Stomach (tissue), 9 donors: ENCODE results near the gene SWT1. TPM values are rescaled to one million over a fixed set of nuclear protein-coding genes. Genes with fewer than 3 reads are reported as not detected.
A peak's percentile ranks its signal among the peaks of the same experiment; 100 is the strongest.
"Not testable (repeated sequence)": the region's sequence is repeated elsewhere in the genome, so short reads cannot be mapped to it uniquely, and the experiment has no call there.

Experiments used
- DNase-seq, 2 donors: peaks; one replicate each; pipeline versions ENCODE4 v3.0.0 to v3.0.0-alpha.2; 2013 to 2019
- H3K27ac ChIP-seq, 5 donors: fragments of 200-600 bp in 4 of 5; sonication (generic) in 4 of 5; one replicate each; pipeline ENCODE4 v1.5.1; 2013 to 2019; ENCODE audit warnings: mild to moderate bottlenecking in 1 of 5, moderate library complexity in 1 of 5
- H3K27me3 ChIP-seq, 3 donors: fragments of 200-600 bp; sonication (generic); one replicate each; pipeline ENCODE4 v1.5.1; 2017 to 2019; ENCODE audit warnings: mixed run types in 1 of 3
- H3K36me3 ChIP-seq, 4 donors: fragments of 200-600 bp; sonication (generic); 1 replicate in 3 of 4; 2 replicates in 1 of 4; pipeline ENCODE4 v1.5.1; 2016 to 2019
- H3K4me1 ChIP-seq, 4 donors: fragments of 200-600 bp; sonication (generic); one replicate each; pipeline ENCODE4 v1.5.1; 2016 to 2019
- H3K4me3 ChIP-seq, 4 donors: fragments of 200-600 bp; sonication (generic) in 3 of 4; one replicate each; pipeline ENCODE4 v1.5.1; 2016 to 2019; ENCODE audit warnings: mild to moderate bottlenecking in 1 of 4
- H3K9me3 ChIP-seq, 4 donors: fragments of 200-600 bp; sonication (generic); one replicate each; pipeline ENCODE4 v1.5.1; 2016 to 2019
- EP300 ChIP-seq: sonication (generic); formaldehyde crosslinking; IDR thresholded peaks from one replicate; pipeline ENCODE4 v1.6.1; 2017; ENCODE audit warnings: antibody characterized with exemption
- POLR2A ChIP-seq, 4 donors: fragments of 450-650 bp; IDR thresholded peaks; one replicate each; pipeline ENCODE4 v1.6.1; 2016; ENCODE audit warnings: antibody characterized with exemption in 4 of 4, control low read depth in 2 of 4, mild to moderate bottlenecking in 1 of 4, moderate library complexity in 1 of 4
- POLR2AphosphoS5 ChIP-seq, 3 donors: sonication (generic); formaldehyde crosslinking; IDR thresholded peaks; one replicate each; pipeline ENCODE4 v1.6.1; 2016; ENCODE audit warnings: antibody characterized with exemption in 3 of 3
- whole genome bisulfite sequencing, 5 donors: extraction: QIAGEN DNeasy Blood & Tissue Kit in 3 of 5; methylation state at CpG; one replicate each; pipeline versions ENCODE4 v1.1.5 to v1.1.7; 2013 to 2018; 5-methylcytosine and 5-hydroxymethylcytosine counted together
- intact Hi-C: fragments of 100-400 bp; cut with DNase I; formaldehyde crosslinking; loops from one replicate; pipeline ENCODE4 v1.15.1; 2023; ENCODE audit warnings: low total_unique reads
- polyA plus RNA-seq, 3 donors: library from polyadenylated mRNA; stranded (reverse); fragments of 200-250 nt; gene quantifications; one replicate each; pipeline ENCODE4 v1.2.3, GENCODE V29; 2013
- total RNA-seq, 5 donors: library from RNA; depleted of rRNA; stranded (reverse); fragments of >200 nt; gene quantifications; one replicate each; pipeline versions ENCODE4 v1.1.0 to v1.2.3, GENCODE V29; 2014 to 2016
- TF ChIP-seq, protein P1 (sequence below), 7 experiments: fragments of 450-650 bp in 4 of 7; fragments of 200-600 bp in 3 of 7; sonication (generic) in 3 of 7; IDR thresholded peaks; one replicate each; pipeline ENCODE4 v1.5.1; 2016 to 2019; ENCODE audit warnings: antibody characterized with exemption in 7 of 7, control low read depth in 2 of 7, mild to moderate bottlenecking in 1 of 7
- donor health status: healthy with polysubstance abuse.
- donor health status: Bipolar disorder and iron deficiency.
- donor health status: healthy.

SWT1 gene
- total and polyA plus RNA-seq, 8 donors: 2.4 to 35.6 (median 7.3) TPM

DNA sequence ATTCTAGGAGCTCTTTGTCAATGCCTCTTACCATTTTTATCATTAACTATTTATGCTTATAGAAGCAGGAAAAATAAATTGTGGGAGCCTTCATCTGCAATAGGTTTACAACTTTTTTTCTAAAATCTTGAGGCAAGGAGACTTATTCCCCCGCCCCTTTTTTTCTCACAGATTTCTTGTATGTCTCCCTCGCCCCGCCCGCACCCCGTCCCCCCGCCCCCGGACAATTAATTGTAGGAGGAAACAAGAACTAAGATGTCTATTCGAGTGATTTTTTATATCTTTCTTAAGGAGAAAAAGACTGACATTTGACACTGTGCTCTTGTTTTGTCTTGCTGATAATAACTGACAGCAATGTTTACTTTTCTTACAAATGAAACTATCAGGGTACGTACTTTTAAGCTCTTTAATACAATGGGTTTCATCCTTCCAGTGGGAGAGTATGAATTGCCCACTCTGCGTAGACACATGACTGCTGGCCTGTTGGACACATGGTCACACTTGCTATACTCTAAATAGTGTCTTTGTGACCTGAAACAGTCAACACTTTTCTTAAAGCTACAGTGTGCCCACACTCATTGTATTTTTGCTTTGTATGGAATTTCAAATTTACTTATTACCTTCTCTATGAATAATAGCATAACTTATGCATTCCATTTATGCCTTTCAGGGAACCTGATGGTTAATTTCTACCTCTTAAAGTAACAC is 161.6 kb downstream of the SWT1 start:
- peaks cover 16 to 42% (median 28%) of the 10 kb centered on the region in 4 donors for H3K4me1 ChIP-seq
- intact Hi-C loops: no loop called here
- no peaks in the 10 kb centered on the region for H3K27me3 ChIP-seq
- peak overlapping the region in 1 of 4 donors; percentile 95 for H3K4me3 ChIP-seq
- WGBS, 5 donors: 33 to 63% (median 43%) methylated on average over 10 of the region's 10 CpGs
- TF ChIP-seq POLR2A (IDR thresholded peaks at IDR 0.05) (no peak), POLR2AphosphoS5 (IDR thresholded peaks at IDR 0.05) (no peak), EP300 (no peak)
- TF ChIP-seq, protein P1, sequence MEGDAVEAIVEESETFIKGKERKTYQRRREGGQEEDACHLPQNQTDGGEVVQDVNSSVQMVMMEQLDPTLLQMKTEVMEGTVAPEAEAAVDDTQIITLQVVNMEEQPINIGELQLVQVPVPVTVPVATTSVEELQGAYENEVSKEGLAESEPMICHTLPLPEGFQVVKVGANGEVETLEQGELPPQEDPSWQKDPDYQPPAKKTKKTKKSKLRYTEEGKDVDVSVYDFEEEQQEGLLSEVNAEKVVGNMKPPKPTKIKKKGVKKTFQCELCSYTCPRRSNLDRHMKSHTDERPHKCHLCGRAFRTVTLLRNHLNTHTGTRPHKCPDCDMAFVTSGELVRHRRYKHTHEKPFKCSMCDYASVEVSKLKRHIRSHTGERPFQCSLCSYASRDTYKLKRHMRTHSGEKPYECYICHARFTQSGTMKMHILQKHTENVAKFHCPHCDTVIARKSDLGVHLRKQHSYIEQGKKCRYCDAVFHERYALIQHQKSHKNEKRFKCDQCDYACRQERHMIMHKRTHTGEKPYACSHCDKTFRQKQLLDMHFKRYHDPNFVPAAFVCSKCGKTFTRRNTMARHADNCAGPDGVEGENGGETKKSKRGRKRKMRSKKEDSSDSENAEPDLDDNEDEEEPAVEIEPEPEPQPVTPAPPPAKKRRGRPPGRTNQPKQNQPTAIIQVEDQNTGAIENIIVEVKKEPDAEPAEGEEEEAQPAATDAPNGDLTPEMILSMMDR (IDR thresholded peaks at IDR 0.05): no peak
- no peaks in the 10 kb centered on the region for H3K36me3 ChIP-seq
- no peaks in the 10 kb centered on the region for H3K9me3 ChIP-seq
- no peak for DNase-seq
- H3K27ac ChIP-seq: peak overlapping the region in 4 of 5 donors; percentile 97 to 99 (median 98)

- H3K27ac ChIP-seq: peak overlapping the region in 2 of 5 donors; percentile 98 to 99
- 71 to 88% (median 82%) methylated on average over 1 of the region's 1 CpG for WGBS, 5 donors
- intact Hi-C loops: no loop called here
- no peaks in the 10 kb centered on the region for H3K27me3 ChIP-seq
- H3K4me3 ChIP-seq: no peak overlapping the region
- H3K4me1 ChIP-seq: peaks cover 11 to 37% (median 24%) of the 10 kb centered on the region in 4 donors
- H3K9me3 ChIP-seq: no peaks in the 10 kb centered on the region
- no peaks in the 10 kb centered on the region for H3K36me3 ChIP-seq
- no peak for TF ChIP-seq POLR2AphosphoS5 (IDR thresholded peaks at IDR 0.05)
- no peak for TF ChIP-seq POLR2A (IDR thresholded peaks at IDR 0.05)
- no peak for TF ChIP-seq EP300
- TF ChIP-seq, protein P1 (IDR thresholded peaks at IDR 0.05): no peak
- no peak for DNase-seq
Measured at GRCh38 chr1:185319139-185319475, 162.1 kb downstream of the SWT1 start.

DNA sequence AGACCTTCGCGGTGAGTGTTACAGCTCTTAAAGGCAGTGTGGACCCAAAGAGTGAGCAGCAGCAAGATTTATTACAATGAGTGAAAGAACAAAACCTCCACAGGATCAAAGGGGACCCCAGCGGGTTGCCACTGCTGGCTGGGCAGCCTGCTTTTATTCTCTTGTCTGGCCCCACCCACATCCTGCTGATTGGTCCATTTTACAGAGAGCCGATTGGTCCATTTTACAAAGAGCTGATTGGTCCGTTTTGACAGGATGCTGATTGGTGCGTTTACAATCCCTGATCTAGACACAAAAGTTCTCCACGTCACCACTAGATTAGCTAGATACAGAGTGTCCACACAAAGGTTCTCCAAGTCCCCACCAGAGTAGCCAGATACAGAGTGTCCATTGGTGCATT is 164.1 kb downstream of the SWT1 start:
- H3K27me3 ChIP-seq, H3K9me3 ChIP-seq, H3K27ac ChIP-seq, H3K36me3 ChIP-seq, intact Hi-C loops, H3K4me3 ChIP-seq, DNase-seq: not testable (repeated sequence)
- 96 to 99% (median 97%) methylated on average over 7 of the region's 7 CpGs for WGBS, 5 donors
- peaks cover 7 to 19% (median 11%) of the 10 kb centered on the region in 4 donors for H3K4me1 ChIP-seq

DNA sequence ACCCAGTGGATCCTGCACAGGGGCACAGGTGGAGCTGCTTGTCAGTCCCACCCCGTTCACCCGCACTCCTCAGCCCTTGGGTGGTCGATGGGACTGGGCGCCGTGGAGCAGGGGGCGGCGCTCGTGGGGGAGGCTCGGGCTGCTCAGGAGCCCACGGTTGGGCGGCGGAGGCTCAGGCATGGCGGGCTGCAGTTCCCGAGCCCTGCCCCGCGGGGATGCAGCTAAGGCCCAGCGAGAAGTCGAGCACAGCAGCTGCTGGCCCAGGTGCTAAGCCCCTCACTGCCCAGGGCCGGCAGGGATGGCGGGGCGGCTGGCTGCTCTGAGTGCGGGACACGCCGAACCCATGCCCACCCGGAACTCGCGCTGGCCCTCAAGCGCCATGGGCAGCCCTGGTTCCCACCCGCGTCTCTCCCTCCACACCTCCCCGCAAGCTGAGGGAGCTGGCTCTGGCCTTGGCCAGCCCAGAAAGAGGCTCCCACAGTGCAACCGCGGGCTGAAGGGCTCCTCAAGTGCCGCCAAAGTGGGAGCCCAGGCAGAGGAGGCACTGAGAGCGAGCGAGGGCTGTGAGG is 164.8 kb downstream of the SWT1 start:
- H3K4me3 ChIP-seq, H3K36me3 ChIP-seq, H3K9me3 ChIP-seq, intact Hi-C loops, H3K27ac ChIP-seq, DNase-seq, H3K27me3 ChIP-seq: not testable (repeated sequence)
- 96 to 100% (median 98%) methylated on average over 16 to 36 of the region's 36 CpGs for WGBS, 5 donors
- peaks cover 7 to 19% (median 11%) of the 10 kb centered on the region in 4 donors for H3K4me1 ChIP-seq

DNA sequence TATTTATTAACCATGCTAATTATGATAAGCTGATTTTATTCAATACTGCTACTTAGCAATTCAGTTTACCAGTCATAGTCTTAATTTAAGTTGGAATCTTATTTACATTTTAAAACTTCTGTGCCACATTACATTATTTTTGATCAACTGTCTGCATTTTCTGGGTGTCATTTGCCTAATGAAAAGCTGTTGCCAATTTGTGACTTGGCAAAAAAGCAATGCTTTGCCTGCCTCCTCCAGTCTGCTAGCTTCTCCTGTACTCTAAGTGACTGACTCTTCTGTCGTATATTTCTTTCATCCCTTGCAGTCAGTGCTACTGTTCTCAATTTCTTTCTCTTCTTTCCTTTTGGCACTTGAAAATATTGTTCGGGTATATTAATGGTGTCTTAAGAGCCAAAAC is 165.7 kb downstream of the SWT1 start:
- intact Hi-C loops: no loop called here
- Histone ChIP-seq H3K4me1 (peaks cover 7 to 17% (median 11%) of the 10 kb centered on the region in 4 donors), H3K36me3 (no peaks in the 10 kb centered on the region), H3K4me3 (no peak overlapping the region), H3K27me3 (no peaks in the 10 kb centered on the region), H3K9me3 (no peaks in the 10 kb centered on the region), H3K27ac (no peak overlapping the region)
- WGBS, 5 donors: 76 to 90% (median 82%) methylated on average over 2 of the region's 2 CpGs
- no peak for DNase-seq
- TF ChIP-seq, protein P1 (IDR thresholded peaks at IDR 0.05): no peak
- TF ChIP-seq POLR2AphosphoS5 (IDR thresholded peaks at IDR 0.05) (no peak), EP300 (no peak), POLR2A (IDR thresholded peaks at IDR 0.05) (no peak)
